Measurements from ENCODE around the gene CD82.

The CD82 gene

DNA sequence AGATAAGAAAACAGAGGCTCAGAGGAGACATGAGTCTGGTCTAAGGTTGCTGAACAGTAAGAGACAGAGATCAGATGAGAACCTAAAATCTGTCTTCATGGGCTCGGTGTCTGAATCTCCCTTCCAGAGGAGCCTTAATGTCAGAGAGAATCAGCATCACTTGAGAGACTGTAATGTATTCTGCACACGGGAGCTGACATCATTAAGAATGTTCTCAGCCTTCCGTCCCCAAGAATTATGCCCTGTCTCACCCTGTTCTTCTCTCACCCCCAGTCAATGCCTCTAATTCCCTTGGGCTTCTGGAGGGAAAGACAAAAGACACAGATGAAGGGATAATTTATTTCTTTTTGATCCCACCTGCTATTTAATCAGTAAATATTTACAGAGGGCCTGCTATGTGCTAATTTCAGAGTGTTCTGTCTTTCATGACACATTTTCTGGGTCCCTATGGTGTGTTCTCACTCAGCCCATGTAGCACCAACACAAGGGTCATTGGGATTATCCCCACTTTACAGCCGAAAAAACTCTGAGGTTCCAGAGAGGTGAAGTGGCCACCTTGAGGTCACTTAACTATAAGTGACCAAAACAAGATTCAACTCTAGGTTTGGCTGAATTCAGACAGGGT, 61.8 kb downstream of the CD82 start:
- no peak for DNase-seq (ENCODE audit: low read depth)
- no peak overlapping the region for H3K4me3 ChIP-seq (ENCODE audit: low read depth, low read length)
- no peak for TF ChIP-seq CTCF (conservative IDR thresholded peaks at IDR 0.05; ENCODE audit: low read depth, low read length)

GRCh38 chr11:44627911-44628729, 62.7 kb downstream of the CD82 start:
- TF ChIP-seq CTCF (conservative IDR thresholded peaks at IDR 0.05; ENCODE audit: low read depth, low read length): no peak
- no peak overlapping the region for H3K4me3 ChIP-seq (ENCODE audit: low read depth, low read length)
- no peak for DNase-seq (ENCODE audit: low read depth)

DNA sequence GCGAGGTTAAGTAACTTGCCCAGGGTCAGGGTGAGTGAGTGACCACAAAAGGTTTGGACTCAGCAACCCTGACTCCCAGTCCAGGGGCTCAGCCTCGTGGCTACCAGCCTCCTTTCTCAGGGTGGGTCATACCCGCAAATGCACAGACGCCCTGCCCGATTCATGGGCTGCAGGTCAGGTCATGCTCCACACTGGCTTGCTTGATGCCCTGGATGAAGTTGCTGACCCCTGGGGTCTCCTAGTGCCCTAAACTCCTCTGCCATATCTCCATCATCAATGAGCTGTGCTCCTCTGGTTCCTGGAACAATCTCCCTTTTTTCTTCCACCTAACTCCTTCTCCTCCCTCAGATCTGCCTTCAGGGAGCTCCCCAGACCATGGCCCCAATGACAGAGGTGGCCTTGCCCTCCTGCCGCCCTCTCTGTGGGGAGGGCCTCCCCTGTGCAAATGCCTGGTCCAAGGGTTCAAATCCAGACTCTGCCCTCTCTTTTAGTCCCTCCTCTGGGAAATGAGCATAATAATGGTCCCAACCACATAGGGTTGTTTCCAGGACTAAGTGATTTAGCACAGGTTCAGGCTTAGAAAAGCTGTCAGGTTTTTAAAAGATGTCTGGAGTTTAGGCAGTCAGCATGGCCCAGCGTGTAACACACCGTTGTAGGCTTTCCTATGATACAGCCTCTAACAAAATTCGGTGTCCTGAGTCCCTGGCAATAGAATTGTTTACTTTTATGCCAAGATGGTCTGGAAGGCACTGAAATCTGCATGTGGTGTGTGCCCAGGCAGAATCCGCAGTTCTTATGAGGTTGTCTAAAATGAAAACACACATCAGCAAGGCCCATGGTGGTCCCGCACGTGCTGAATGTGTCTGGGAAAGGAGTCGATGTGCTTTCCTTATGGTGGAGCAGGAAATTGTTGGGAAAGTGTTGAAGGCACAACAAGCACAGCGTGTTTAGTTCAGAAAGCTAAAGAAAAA, 63.6 kb downstream of the CD82 start:
- DNase-seq (ENCODE audit: low read depth): no peak
- no peak overlapping the region for H3K4me3 ChIP-seq (ENCODE audit: low read depth, low read length)
- no peak for TF ChIP-seq CTCF (conservative IDR thresholded peaks at IDR 0.05; ENCODE audit: low read depth, low read length)

DNA sequence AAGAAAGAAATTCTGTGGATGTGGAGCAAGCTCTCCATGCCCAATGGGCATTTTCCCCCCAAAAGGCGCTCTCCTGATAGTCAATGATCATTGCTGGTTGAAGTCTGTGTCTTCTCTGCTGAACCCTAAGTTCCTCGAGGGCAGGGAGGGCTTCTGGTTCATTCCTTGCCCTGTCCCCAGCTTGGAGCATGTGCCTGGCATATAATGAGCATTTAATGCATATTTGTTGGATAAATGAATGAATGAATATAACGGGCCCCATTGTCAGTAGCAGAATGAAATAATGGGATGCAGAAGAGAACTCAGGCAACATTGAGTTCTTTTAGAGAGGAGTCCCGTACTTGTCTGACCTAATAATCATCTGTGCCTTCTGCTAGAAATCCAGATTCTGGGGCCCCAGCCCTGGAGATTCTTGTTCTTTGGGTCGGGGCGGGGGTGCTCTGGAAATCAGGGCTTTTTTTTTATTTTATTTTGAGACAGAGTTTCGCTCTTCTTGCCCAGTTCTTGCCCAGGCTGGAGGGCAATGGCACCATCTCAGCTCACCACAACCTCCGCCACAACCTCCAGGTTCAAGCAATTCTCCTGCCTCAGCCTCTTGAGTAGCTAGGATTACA, 64.4 kb downstream of the CD82 start:
- no peak for TF ChIP-seq CTCF (conservative IDR thresholded peaks at IDR 0.05; ENCODE audit: low read depth, low read length)
- DNase-seq (ENCODE audit: low read depth): no peak
- H3K4me3 ChIP-seq (ENCODE audit: low read depth, low read length): no peak overlapping the region

DNA sequence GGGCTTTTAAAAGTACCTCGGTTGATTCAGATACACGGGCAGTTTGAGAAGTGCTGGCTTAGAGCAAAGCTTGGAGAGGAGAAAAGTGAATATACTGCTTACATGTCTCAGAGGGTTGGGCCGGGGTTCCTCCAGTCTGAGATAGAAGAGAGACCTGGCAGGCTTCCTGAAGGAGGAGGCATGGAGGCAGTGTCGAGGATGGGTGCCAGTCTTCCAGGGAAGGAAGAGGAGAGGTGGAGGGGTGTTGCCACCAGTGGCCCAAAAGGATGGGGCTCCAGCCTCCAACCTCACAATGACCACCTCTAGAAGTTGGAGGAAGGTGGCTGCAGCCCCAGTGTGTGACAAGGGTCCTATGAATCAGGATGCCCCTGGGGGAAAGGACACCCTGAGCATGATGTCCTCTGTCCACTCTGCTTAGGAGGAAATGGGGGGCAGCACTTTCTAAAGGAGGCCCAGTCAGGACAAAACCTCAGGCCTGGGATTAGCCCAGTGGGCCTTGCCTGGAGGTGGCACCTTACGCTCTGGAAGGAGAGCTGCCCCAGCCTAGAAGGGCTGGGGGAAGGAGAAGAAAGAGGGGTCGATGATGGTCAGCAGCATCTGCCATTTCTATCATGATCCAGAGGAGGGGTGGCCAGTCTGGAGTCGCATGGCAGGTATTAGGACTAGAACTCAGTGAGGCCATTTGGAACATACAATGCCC, 65.2 kb downstream of the CD82 start:
- DNase-seq (ENCODE audit: low read depth): no peak
- no peak overlapping the region for H3K4me3 ChIP-seq (ENCODE audit: low read depth, low read length)
- no peak for TF ChIP-seq CTCF (conservative IDR thresholded peaks at IDR 0.05; ENCODE audit: low read depth, low read length)

- TF ChIP-seq CTCF (conservative IDR thresholded peaks at IDR 0.05; ENCODE audit: low read depth, low read length): no peak
- no peak overlapping the region for H3K4me3 ChIP-seq (ENCODE audit: low read depth, low read length)
- DNase-seq (ENCODE audit: low read depth): no peak
These were observed 66.4 kb downstream of the CD82 start for GRCh38 chr11:44631831-44632230.

Data from choroid plexus epithelial cell (primary cell).